AG09309 (cell line): ENCODE results near the gene KRTAP2-4.
"Not testable (repeated sequence)": the region's sequence is repeated elsewhere in the genome, so short reads cannot be mapped to it uniquely, and the experiment has no call there.

Source experiments
- DNase-seq: peaks from one replicate; pipeline ENCODE4 v3.0.0-alpha.2; 2010; ENCODE audit warnings: low read depth
- H3K4me3 ChIP-seq: 2 replicates; pipeline ENCODE4 v1.5.1; 2011; ENCODE audit warnings: mild to moderate bottlenecking, low read depth, low read length, moderate library complexity; ENCODE audit not compliant: control insufficient read depth
- CTCF ChIP-seq: IDR thresholded peaks from 2 replicates; pipeline ENCODE4 v1.5.1; 2011; ENCODE audit warnings: mild to moderate bottlenecking, low read depth, low read length, inconsistent platforms; ENCODE audit not compliant: insufficient read depth, control insufficient read depth; ENCODE audit errors: missing control alignments

The KRTAP2-4 gene

DNA sequence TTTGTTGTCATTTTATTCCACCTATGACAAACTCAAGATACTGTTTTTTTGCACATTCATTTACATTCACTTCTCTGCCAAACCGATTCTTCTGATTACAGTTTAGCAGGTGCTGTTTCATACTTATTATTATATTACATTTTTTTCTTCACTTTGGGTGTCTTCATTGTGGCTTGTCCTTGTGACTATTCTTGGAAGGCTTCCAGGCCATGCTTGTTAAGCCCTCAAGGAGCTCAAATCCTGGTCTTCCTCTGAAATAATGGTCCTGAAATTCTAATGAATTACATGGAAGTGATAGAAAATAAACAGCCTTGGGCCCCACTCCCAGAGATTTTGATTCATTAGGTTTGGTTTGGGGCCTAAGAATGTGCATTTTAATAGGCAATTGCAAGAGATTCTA lies 1.4 kb downstream of the KRTAP2-4 start:
- H3K4me3 ChIP-seq = no peak overlapping the region
- TF ChIP-seq CTCF = no peak
- no peak for DNase-seq

DNA sequence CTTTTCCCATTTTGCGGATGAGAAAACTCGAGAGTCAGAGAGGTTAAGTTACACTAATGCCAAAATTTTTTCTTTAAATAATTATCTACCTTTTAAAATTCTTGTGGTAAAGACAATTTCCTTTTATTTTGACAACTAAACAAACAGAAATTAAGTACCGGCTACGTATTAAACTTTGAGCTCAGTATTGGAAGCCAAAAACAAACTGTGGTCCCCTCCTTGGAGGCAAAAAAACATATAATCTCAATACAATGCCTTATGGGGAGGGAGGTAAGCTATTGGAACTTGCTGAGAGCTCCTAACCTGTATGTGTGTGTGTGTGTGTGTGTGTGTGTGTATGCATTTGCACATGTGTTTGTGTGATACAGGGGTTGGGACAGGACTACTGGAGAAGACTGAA lies 2.2 kb downstream of the KRTAP2-4 start:
- DNase-seq = no peak
- no peak for TF ChIP-seq CTCF
- H3K4me3 ChIP-seq = no peak overlapping the region

GRCh38 chr17:41061964-41062363 lies 3.7 kb downstream of the KRTAP2-4 start:
- no peak for TF ChIP-seq CTCF
- peak; percentile 99 for DNase-seq

DNA sequence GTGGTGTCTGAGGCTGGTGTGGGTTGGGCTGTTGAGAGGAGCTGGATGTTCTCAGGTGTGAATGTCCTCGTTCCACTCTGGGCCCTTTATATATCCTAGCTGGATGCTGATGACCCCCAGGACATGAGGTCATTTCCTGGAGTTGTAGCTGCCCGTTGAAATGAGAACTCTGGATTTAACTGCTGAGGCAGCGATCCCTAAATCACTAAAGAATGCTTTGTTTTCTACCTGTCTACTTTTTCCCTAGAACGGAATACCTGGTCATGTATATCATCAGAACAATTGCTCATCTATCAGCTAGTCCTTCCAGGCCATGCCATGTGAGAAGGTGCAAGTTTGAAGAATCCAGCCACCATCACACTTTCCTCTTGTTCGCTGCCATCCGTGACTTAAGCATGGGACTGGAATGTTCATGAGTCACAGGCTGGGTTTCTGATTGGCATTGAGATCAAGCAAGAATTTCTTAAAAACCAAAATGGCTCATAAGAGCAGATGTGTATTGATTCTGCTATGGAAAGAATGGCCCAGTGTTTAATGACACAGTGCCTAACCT lies 5.6 kb downstream of the KRTAP2-4 start, which contains the start of gene KRTAP2-3:
KRTAP2-3 (minus strand) TSS at position 63 of the 553 bp plus-strand sequence. CDS start 64 bp downstream, outside the sequence.
- no peak within 1 kb of the TSS for H3K4me3 ChIP-seq
- no peak for TF ChIP-seq CTCF
- DNase-seq = peak; percentile 97

More at GRCh38 chr17:41061964-41062363, 3.7 kb downstream of the KRTAP2-4 start:
- H3K4me3 ChIP-seq = no peak overlapping the region

DNA sequence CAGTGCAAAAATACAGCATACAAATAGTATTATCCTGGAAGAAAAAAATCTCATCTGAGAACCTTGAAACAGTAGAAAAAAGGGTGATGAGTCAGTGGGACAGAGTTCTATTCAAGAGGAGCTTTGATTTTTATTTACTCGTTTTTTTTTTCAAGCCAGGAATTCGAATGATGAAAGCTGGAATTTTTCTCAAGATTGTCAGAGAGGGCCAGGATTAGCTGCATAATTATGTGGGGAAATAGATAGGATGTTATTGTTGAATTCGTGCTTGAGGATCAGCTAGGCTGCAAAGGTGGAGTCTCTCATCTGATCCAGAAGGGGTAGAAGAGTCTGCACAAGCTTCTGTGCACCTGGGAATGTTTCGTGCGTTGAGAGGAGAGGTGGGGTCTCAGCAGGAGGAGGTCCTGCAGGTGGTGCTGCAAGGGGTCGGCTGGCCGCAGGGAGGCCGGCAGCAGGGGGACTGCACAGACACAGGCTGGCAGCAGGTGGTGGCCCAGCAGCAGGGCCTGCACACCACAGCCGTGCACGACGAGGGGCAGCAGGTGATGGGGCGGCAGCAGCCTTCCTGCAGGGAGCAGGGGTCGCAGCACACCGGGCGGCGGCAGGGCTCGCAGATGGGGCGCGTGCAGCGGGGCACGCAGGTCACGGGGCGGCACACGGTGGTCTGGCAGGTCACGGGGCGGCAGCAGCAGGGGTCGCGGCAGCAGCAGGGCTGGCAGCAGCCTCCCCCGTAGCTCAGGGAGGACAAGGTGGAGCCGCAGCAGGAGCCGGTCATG lies 6.2 kb downstream of the KRTAP2-4 start:
- DNase-seq = peak; percentile 90
- H3K4me3 ChIP-seq = not testable (repeated sequence)

DNA sequence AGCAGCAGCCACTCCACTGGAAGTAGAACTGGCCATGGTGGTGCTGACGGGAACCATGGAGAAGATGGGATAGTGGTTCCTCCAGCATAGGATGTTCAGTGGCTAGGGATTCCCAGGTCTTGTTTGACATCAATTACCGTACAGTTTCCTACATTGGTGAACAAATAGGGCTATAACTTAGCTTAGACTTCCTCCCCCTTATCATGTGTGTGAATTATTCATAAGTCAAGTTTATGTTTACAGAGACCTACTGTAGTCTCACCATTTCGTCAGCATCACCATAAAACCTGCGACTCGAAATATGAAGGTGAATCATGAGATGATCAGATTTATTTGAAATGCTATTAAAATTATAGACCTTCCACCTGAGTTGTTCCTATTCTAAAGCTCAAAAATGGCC lies 6.9 kb downstream of the KRTAP2-4 start:
- DNase-seq = no peak
- no peak for TF ChIP-seq CTCF
- no peak overlapping the region for H3K4me3 ChIP-seq

DNA sequence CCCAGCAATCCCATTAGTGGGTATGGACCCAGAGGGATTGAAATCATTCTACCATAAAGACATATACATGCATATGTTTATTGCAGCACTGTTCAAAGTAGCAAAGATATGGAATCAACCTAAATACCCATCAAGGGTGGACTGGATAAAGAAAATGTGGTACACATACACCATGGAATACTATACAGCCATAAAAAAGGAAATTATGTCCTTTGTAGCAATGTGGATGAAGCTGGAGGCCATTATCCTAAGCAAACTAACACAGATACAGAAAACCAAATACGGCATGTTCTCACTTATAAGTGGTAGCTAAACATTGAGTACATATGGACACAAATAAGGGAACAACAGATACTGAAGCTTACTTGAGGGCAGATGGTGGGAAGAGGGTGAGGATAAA lies 8.1 kb downstream of the KRTAP2-4 start:
- H3K4me3 ChIP-seq = no peak overlapping the region

DNA sequence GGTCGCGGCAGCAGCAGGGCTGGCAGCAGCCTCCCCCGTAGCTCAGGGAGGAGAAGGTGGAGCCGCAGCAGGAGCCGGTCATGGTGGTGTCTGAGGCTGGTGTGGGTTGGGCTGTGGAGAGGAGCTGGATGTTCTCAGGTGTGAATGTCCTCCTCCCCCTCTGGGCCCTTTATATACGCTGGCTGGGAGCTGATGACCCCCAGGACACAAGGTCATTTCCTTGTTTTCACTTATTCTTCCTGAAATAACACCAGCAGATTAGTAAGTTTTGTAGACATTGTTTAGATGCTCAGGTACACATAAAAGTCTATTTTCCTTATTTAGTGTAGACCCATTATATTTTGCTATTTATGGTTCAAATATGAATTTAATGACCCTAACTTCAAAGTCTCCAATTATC lies 10.5 kb downstream of the KRTAP2-4 start, which contains the start of gene KRTAP2-2:
KRTAP2-2 (minus strand) TSS at position 101 of the 400 bp plus-strand sequence; CDS start at position 82, 19 bp downstream.
- H3K4me3 ChIP-seq, DNase-seq: not testable (repeated sequence)

More for the DNA sequence above, 8.1 kb downstream of the KRTAP2-4 start:
- TF ChIP-seq CTCF = no peak
- DNase-seq = no peak

DNA sequence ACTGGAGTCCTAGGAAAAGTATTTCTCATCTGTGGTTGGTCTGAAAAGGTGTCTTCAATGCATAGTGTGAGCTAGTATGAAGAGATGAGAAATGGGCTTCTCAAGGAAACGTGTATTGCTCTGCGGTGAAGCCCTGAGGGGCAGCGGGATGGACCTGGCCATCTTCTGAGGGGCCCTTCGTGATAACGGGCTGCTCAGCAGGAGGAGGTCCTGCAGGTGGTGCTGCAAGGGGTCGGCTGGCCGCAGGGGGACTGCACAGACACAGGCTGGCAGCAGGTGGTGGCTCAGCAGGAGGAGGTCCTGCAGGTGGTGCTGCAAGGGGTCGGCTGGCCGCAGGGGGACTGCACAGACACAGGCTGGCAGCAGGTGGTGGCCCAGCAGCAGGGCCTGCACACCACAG lies 11.1 kb downstream of the KRTAP2-4 start:
- not testable (repeated sequence) for DNase-seq, H3K4me3 ChIP-seq
